H9 (cell line): ENCODE results near the gene MYH8. TPM values are rescaled to one million over a fixed set of nuclear protein-coding genes. Genes with fewer than 3 reads are reported as not detected.

Experiments
- DNase-seq: peaks from one replicate; pipeline ENCODE4 v3.0.0-alpha.2; 2017
- H2AFZ ChIP-seq: one replicate; pipeline ENCODE4 v1.6.1; 2013; ENCODE audit warnings: mild to moderate bottlenecking, low read length, control low read depth, moderate library complexity
- H2AK5ac ChIP-seq: 2 replicates; pipeline ENCODE4 v1.6.1; 2013; ENCODE audit warnings: low read length, control low read depth, mixed read lengths; ENCODE audit not compliant: insufficient read length
- H2BK120ac ChIP-seq: one replicate; pipeline ENCODE4 v1.6.1; 2013; ENCODE audit warnings: low read depth, mild to moderate bottlenecking, low read length, control low read depth, inconsistent platforms; ENCODE audit not compliant: poor library complexity, severe bottlenecking
- H2BK12ac ChIP-seq: 2 replicates; pipeline ENCODE4 v1.6.1; 2013; ENCODE audit warnings: low read length, control low read depth, mixed read lengths, low read depth; ENCODE audit not compliant: insufficient read length
- H2BK15ac ChIP-seq: 2 replicates; pipeline ENCODE4 v1.6.1; 2013; ENCODE audit warnings: low read depth, low read length, control low read depth
- H2BK20ac ChIP-seq: one replicate; pipeline ENCODE4 v1.6.1; 2013; ENCODE audit warnings: low read depth, mild to moderate bottlenecking, low read length, control low read depth, inconsistent platforms; ENCODE audit not compliant: poor library complexity, severe bottlenecking
- H2BK5ac ChIP-seq: 2 replicates; pipeline ENCODE4 v1.6.1; 2013; ENCODE audit warnings: low read length, control low read depth, mixed read lengths; ENCODE audit not compliant: insufficient read length
- H3K14ac ChIP-seq: 2 replicates; pipeline ENCODE4 v1.6.1; 2013; ENCODE audit warnings: low read length, control low read depth; ENCODE audit not compliant: insufficient read depth
- H3K18ac ChIP-seq: 2 replicates; pipeline ENCODE4 v1.6.1; 2013; ENCODE audit warnings: low read depth, mild to moderate bottlenecking, mixed read lengths, low read length, control low read depth; ENCODE audit not compliant: insufficient read length
- H3K23ac ChIP-seq: 2 replicates; pipeline ENCODE4 v1.6.1; 2013; ENCODE audit warnings: low read length, control low read depth, mixed read lengths, low read depth; ENCODE audit not compliant: insufficient read length
- H3K23me2 ChIP-seq: 2 replicates; pipeline ENCODE4 v1.6.1; 2013; ENCODE audit warnings: low read depth, mild to moderate bottlenecking, mixed read lengths, low read length, control low read depth; ENCODE audit not compliant: insufficient read length, poor library complexity, severe bottlenecking
- H3K27ac ChIP-seq: 2 replicates; pipeline ENCODE4 v1.5.1; 2013; ENCODE audit warnings: low read length, control low read depth, mixed read lengths, low read depth; ENCODE audit not compliant: insufficient read length
- H3K27me3 ChIP-seq: 2 replicates; pipeline ENCODE4 v1.6.1; 2013; ENCODE audit warnings: low read length, control low read depth, inconsistent platforms; ENCODE audit not compliant: insufficient read depth
- H3K4ac ChIP-seq: 2 replicates; pipeline ENCODE4 v1.6.1; 2013; ENCODE audit warnings: low read depth, mild to moderate bottlenecking, control low read depth, inconsistent platforms, low read length, moderate library complexity
- H3K4me1 ChIP-seq: 2 replicates; pipeline ENCODE4 v1.6.1; 2013; ENCODE audit warnings: low read length, control low read depth, inconsistent platforms; ENCODE audit not compliant: insufficient read depth
- H3K4me2 ChIP-seq: 2 replicates; pipeline ENCODE4 v1.6.1; 2013; ENCODE audit warnings: low read length, control low read depth, mixed read lengths; ENCODE audit not compliant: insufficient read length, insufficient read depth
- H3K56ac ChIP-seq: 2 replicates; pipeline ENCODE4 v1.6.1; 2013; ENCODE audit warnings: low read depth, mild to moderate bottlenecking, mixed read lengths, low read length, control low read depth; ENCODE audit not compliant: insufficient read length
- H3K79me1 ChIP-seq: 2 replicates; pipeline ENCODE4 v1.6.1; 2013; ENCODE audit warnings: low read depth, mild to moderate bottlenecking, moderate library complexity, low read length, control low read depth, inconsistent platforms; ENCODE audit not compliant: insufficient read depth, poor library complexity, severe bottlenecking
- H3K79me2 ChIP-seq: 2 replicates; pipeline ENCODE4 v1.6.1; 2013; ENCODE audit warnings: low read length, control low read depth, inconsistent platforms; ENCODE audit not compliant: insufficient read depth
- H3K9ac ChIP-seq: 2 replicates; pipeline ENCODE4 v1.6.1; 2013; ENCODE audit warnings: low read length, control low read depth, mixed read lengths; ENCODE audit not compliant: insufficient read length; ENCODE audit errors: extremely low read depth
- H3K9me3 ChIP-seq: one replicate; pipeline ENCODE4 v1.6.1; 2013; ENCODE audit warnings: low read depth, low read length, inconsistent platforms; ENCODE audit not compliant: control insufficient read depth
- H3T11ph ChIP-seq: one replicate; pipeline ENCODE4 v1.6.1; 2013; ENCODE audit warnings: mild to moderate bottlenecking, low read length, control low read depth, inconsistent platforms
- H4K20me1 ChIP-seq: one replicate; pipeline ENCODE4 v1.6.1; 2013; ENCODE audit not compliant: control insufficient read depth, insufficient read length, insufficient read depth
- H4K5ac ChIP-seq: 2 replicates; pipeline ENCODE4 v1.6.1; 2013; ENCODE audit warnings: low read depth, mild to moderate bottlenecking, mixed read lengths, low read length, control low read depth; ENCODE audit not compliant: insufficient read length
- H4K8ac ChIP-seq: replicated peaks from 2 replicates; pipeline ENCODE4 v1.6.1; 2013; ENCODE audit warnings: low read length, control low read depth, mixed read lengths, low read depth; ENCODE audit not compliant: insufficient read length
- H4K91ac ChIP-seq: 2 replicates; pipeline ENCODE4 v1.6.1; 2013; ENCODE audit warnings: low read depth, mild to moderate bottlenecking, moderate library complexity, mixed read lengths, low read length, control low read depth; ENCODE audit not compliant: insufficient read length
- H3K27ac Mint-ChIP-seq, 3 experiments: 2 replicates in 2 of 3; 3 replicates in 1 of 3; pipeline ENCODE4 v1.8.0; 2020 to 2021; ENCODE audit warnings: mixed read lengths in 3 of 3, mild to moderate bottlenecking in 1 of 3, moderate library complexity in 1 of 3
- H3K27me3 Mint-ChIP-seq: 2 replicates; pipeline ENCODE4 v1.8.0; 2021; ENCODE audit warnings: low read depth, mild to moderate bottlenecking, moderate library complexity, mixed read lengths
- H3K36me3 Mint-ChIP-seq, 3 experiments: 2 replicates in 2 of 3; 3 replicates in 1 of 3; pipeline ENCODE4 v1.8.0; 2020 to 2021; ENCODE audit warnings: low read depth in 3 of 3, mixed read lengths in 3 of 3; ENCODE audit not compliant: insufficient read depth in 1 of 3
- H3K4me1 Mint-ChIP-seq, 2 experiments: 2 replicates each; pipeline ENCODE4 v1.8.0; 2020; ENCODE audit warnings: mixed read lengths in 2 of 2
- H3K4me3 Mint-ChIP-seq, 2 experiments: 2 replicates in 1 of 2; 3 replicates in 1 of 2; pipeline ENCODE4 v1.8.0; 2020 to 2021; ENCODE audit warnings: mild to moderate bottlenecking in 2 of 2, mixed read lengths in 2 of 2, moderate library complexity in 1 of 2
- H3K9me3 Mint-ChIP-seq, 2 experiments: 2 replicates in 1 of 2; 3 replicates in 1 of 2; pipeline ENCODE4 v1.8.0; 2020; ENCODE audit warnings: mild to moderate bottlenecking in 2 of 2, mixed read lengths in 2 of 2, moderate library complexity in 1 of 2
- WGBS: extraction: QIAGEN DNeasy Blood & Tissue Kit; methylation state at CpG from one replicate; pipeline ENCODE4 v1.1.7; 2013; ENCODE audit warnings: missing lambda C conversion rate, low lambda C conversion rate, mixed read lengths; ENCODE audit not compliant: insufficient read length; ENCODE audit errors: extremely low coverage; 5-methylcytosine and 5-hydroxymethylcytosine counted together
- total RNA-seq: library from RNA; stranded (reverse); gene quantifications from 2 replicates; pipeline ENCODE4 v1.2.1, GENCODE V29; 2021
- TF ChIP-seq, protein P1 (sequence below): fragments of 200-600 bp; sonication (generic); conservative IDR thresholded peaks from 3 replicates; pipeline ENCODE4 v1.8.0; 2021; ENCODE audit warnings: antibody characterized with exemption, mild to moderate bottlenecking

Gene MYH8
- total RNA-seq, 1 experiment from 2014 or later: not detected

- Histone ChIP-seq H3K79me2 (no peaks in the 10 kb centered on the region), H3K23ac (no peak overlapping the region), H3K23me2 (no peaks in the 10 kb centered on the region), H2AFZ (no peak overlapping the region), H3T11ph (no peak overlapping the region), H3K27ac (no peak overlapping the region), H3K4ac (no peak overlapping the region), H4K5ac (no peak overlapping the region), H2BK15ac (no peak overlapping the region), H3K27me3 (no peaks in the 10 kb centered on the region), H3K9ac (no peak overlapping the region), H4K8ac (no peak overlapping the region), H2AK5ac (no peak overlapping the region), H4K20me1 (no peaks in the 10 kb centered on the region), H2BK20ac (no peak overlapping the region), H3K4me2 (no peak overlapping the region), H2BK5ac (no peak overlapping the region), H3K56ac (no peak overlapping the region), H3K14ac (no peak overlapping the region), H2BK120ac (no peak overlapping the region), H3K79me1 (no peaks in the 10 kb centered on the region), H2BK12ac (no peak overlapping the region), H3K9me3 (no peaks in the 10 kb centered on the region), H3K4me1 (no peaks in the 10 kb centered on the region), H4K91ac (no peak overlapping the region), H3K18ac (no peak overlapping the region)
- no CpG with 5 or more reads among the region's 9 CpGs for WGBS
- Mint-ChIP-seq H3K4me1 (no peaks in the 10 kb centered on the region), H3K27me3 (no peaks in the 10 kb centered on the region), H3K27ac (peak overlapping the region in 1 of 3 experiments; percentile 34; a peak in 1 of 7 replicates), H3K36me3 (no peaks in the 10 kb centered on the region), H3K9me3 (no peaks in the 10 kb centered on the region), H3K4me3 (no peak overlapping the region)
- DNase-seq: peak; percentile 79
- TF ChIP-seq, protein P1, sequence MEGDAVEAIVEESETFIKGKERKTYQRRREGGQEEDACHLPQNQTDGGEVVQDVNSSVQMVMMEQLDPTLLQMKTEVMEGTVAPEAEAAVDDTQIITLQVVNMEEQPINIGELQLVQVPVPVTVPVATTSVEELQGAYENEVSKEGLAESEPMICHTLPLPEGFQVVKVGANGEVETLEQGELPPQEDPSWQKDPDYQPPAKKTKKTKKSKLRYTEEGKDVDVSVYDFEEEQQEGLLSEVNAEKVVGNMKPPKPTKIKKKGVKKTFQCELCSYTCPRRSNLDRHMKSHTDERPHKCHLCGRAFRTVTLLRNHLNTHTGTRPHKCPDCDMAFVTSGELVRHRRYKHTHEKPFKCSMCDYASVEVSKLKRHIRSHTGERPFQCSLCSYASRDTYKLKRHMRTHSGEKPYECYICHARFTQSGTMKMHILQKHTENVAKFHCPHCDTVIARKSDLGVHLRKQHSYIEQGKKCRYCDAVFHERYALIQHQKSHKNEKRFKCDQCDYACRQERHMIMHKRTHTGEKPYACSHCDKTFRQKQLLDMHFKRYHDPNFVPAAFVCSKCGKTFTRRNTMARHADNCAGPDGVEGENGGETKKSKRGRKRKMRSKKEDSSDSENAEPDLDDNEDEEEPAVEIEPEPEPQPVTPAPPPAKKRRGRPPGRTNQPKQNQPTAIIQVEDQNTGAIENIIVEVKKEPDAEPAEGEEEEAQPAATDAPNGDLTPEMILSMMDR: peak; percentile 69
These were observed 23.4 kb downstream of the MYH8 start for GRCh38 chr17:10398352-10398751.
